ENCODE results near the gene ULK4.
A peak's percentile ranks its signal among the peaks of the same experiment; 100 is the strongest.
"Not testable (repeated sequence)": the region's sequence is repeated elsewhere in the genome, so short reads cannot be mapped to it uniquely, and the experiment has no call there.

Gene ULK4

DNA sequence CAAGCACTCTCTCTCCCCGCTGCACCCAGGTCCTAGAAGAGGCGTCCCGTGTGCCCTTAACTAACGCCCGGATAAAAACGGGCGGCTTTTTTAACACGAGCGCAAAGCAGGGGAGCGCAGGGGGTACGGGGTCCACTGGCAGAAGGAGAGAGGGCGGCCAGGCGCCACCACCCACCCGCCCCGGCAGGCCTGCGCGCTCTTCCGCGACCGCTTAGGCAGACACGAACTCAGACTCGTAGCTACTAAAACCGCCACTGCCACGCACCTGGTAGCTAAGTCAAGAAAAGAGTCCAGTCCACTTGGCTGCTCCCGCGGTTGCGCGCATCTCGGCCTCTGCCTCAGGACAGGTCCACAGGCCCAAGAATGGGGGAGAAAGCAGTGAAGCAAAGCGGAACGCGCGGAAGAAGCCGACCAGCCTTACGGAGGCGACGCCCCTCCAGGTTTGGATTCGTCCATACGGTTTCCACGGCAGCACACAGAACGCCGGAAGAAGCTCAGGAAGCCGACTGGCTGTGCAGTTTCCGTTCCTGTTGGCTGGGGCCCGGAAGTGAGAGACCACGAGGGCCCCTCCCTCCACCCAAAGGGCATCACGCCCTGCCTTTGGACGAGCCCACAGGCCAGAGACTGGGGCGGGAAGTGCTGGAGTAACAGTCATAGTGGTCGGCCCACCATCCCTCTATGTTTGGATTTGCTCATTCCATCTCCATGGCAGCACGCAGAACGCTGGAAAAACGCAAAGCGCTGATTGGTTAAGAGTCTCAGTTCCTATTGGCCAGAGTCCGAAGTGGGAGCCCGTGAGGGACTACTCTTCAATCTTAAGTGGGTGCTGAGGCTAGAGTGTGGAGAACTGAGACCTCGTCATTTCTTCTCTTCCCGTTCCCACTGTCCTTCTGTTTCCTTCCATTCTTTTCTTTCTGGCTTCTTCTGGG lies at the start of gene ULK4:
Gene ULK4 (minus strand): TSS at position 353 of the 929 bp plus-strand sequence. CDS start 7,344 bp downstream, outside the sequence.
- DNase-seq: peak; percentile 93 to 98

DNA sequence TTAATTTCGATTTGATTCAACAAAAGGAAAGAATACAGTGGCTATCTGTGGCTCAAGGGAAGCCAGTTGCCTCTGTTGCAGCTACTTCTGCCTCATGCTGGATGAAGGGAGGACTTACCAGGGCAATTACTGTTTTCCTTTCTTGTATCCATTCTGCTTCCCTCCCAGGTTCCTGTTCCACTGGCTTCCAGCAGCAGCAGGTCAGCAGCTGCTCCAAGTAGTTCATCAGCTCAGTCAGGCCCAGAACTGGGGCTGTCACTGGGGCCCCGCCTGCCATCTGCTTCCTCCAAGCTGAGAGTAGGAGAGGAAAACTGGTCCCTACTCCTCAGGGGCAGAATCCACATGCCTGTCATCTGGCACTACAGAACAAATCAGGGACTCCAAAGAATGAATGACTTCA lies 48.6 kb upstream of the ULK4 start:
- no peak for DNase-seq

DNA sequence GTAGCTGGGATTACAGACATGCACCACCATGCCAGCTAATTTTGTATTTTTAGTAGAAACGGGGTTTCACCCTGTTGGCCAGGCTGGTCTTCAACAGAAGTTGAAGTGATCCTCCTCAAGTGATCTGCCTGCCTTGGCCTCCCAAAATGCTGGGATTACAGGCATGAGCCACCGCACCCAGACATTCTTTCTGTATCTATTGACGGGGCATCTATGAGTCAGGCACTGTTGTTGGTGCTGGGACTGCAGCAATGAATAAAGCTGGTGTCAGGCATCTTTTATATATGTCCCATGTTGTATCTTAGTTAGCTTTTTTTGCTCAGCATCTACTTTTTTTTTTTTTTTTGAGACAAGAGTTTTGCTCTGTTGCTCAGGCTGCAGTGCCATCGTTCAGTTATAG lies 47.6 kb upstream of the ULK4 start:
- DNase-seq: no peak

DNA sequence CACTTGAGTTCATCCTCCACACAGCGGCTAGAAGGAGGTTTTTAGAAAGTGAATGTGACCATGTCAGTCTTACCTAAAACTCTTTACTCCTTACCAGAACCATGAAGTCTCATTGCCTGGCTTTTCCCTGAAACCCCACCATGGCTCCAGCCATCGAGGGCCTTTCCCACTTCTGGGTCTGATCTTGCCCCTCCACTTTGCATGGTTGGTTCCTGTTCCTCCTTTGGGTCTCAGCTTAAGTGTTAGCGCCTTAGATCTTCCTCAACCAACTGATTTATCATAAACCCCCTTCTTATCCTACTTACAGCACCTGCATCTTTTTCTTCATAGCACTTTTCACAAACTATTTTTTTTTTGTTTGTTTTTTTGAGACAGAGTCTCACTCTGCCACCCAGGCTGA lies 45.9 kb upstream of the ULK4 start:
- DNase-seq: no peak

DNA sequence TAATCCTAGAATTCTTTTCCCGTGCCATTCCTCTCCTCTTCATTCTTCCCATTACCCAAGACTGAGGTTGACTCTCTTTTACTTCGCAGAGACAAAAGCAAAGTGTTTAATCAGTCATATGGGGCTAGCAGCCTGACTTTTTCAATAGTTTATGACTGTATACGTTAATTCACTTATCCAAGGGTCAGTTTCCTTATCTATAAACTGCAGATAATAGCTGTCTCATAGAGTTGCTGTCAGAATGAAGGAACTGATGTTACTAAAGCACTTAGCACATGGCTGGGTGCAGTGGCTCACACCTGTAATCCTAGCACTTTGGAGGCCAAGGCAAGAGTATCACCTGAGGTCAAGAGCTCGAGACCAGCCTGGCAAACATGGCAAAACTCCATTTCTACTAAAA lies 43.5 kb upstream of the ULK4 start:
- DNase-seq: no peak

DNA sequence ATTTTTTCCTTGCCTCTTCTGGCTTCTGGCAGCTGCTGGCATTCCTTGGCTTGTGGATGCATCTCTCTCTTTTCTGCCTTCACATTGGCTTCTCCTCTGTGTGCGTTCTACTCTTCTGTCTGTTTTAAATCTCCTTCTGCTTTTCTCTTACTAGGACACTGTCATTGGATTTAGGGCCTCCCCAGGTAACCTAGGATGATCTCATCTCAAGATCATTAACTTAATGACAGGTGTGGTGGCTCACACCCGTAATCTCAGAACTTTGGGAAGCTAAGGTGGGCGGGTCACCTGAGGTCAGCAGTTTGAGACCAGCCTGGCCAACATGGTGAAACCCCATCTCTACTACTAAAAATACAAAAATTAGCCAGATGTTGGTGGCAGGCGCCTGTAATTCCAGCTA lies 40.9 kb upstream of the ULK4 start:
- no peak for DNase-seq

DNA sequence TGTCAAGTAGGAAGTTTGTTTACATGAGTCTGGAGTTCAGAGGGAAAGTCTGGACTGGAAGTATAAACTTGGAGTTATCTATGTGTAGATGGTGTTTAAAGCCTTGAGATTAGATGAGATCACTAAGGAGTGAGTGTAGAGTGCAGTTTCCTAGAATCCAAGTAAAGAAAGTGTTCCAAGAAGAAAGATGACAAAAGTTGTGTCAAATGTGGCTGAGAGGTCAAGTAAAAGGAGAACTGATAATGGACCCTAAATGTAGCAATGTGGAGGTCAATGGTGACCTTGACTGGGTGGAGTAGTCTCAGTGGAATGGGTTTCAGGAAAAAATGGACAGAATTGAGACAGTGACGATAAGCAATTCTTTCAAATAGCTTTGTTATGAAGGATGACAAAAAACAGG lies 39.9 kb upstream of the ULK4 start:
- no peak for DNase-seq

DNA sequence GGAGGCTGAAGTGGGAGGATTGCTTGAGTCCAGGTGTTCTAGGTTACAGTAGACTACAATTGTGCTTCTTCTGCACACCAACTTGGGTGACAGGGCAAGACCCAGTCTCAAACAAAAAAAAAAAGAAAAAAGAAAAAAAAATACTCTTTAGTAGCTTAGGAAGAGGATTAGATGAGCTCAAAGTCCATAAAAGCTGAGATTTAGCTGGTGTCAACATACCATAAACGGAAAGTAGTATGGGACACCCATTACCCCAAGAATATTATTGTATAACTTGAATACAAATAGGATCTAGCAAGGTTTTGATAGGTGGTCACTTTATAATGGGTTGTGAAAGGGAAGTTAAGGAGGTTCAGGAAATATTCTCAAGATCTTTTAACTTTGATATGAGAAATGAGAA lies 38.0 kb upstream of the ULK4 start:
- DNase-seq: no peak

DNA sequence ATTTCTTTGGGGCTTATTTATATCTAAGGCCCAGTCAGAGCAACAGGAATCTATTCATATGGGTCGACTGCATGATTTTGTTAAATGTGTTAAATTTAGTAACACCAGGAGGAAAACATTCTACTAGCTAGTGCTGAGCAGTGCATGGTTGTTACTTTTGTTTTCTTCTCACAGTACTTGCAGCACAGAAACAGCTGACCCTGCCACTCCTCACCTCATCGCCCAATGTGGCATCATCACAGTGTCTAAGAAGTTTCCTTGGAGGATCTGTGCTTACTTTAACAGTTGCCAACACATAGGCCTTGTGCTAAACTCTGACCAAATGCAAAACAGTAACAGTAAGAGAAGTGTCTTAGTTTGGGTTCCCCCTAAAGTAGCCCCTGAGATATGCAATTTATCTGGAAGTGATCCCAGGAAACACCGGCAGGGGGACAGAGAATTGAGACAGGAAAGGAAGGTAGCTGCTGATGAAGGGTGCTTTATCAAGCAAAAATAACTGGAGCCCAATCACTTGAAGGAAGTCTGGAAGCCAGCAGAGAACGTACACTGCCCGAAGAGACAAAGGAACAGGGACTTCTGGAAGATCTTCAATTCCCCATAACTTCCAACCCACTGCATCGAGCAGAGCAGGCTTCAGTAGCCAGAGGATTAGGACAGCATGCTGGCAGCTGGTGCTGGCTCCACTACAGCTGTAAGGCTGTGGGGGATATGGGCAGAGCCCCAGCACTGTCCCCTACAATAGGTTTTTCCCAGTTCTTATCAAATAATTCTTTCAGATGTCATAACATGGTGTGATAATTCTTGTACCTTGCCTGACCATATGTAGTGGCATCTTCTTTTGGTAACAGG lies 36.0 kb upstream of the ULK4 start:
- DNase-seq: no peak

DNA sequence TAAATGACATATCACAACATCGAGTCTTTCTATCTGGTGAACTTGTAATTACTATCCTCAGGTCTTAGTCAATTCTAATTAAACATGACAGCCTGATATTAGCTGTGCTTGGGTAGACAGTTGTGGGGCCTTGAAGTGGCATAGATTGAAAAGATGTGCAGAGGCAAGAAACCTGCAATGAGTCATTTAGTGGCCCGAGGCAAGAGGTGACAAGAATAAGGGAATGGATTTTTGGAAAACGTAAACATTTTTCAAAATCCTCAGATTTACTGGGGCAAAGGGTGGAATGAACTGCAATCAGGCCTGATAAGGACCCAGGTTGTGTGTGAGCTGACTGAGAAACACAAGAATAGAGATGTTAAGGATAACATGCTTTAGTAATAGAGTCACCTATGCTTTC lies 29.5 kb upstream of the ULK4 start:
- DNase-seq: no peak

DNA sequence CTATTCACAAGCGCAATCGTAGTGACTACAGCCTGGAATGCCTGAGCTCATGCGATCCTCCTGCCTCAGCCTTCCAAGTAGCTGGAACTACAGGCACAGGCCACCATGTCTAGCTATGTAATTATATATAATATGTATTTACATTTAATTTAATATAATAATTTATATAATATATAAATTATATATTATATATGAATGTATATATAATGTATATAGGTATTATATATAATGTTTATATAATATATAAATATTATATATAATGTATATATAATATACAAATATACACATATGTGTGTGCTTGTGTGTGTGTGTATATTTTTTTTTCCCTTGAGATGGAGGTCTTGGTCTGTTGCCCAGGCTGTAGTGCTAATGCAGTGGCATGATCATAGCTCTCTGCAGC lies 27.6 kb upstream of the ULK4 start:
- no peak for DNase-seq

DNA sequence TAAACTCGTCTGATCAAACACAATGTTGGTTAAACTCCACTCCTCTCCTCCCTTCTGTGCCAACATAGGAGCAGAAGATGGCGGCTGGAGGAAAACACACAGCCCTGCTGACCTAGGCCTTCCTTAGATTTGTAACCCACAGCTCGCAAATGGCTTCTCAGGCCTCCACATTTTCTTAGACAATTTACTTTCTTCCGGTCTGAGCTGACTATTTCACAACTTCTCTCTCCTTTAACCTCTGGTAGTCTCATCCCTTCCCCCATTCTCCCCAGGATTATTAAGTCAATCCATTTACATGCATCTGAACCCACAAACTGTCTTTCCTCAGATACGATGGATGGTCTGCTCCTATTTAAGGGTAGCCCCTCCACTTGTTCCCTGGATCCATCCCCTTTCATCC lies 25.7 kb upstream of the ULK4 start:
- DNase-seq: no peak

DNA sequence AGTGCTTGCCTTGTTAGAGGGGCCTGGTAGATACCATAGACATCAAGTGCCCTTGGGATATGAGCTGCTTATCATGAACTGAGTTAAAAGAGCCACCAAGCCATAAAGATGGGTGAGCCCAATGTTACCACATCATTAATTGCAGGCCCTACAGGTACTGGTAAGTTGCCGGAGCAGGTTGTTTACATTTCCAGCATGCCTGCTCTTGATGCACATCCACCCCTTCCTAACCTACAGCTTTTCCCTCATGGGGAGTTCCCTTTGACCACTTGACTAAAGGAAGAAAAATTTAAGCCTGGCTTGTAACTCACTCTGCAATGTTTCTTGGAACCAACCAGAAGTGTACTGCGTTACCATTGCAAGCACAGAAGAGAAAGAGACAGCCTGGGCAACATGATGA lies 24.7 kb upstream of the ULK4 start:
- DNase-seq: no peak

DNA sequence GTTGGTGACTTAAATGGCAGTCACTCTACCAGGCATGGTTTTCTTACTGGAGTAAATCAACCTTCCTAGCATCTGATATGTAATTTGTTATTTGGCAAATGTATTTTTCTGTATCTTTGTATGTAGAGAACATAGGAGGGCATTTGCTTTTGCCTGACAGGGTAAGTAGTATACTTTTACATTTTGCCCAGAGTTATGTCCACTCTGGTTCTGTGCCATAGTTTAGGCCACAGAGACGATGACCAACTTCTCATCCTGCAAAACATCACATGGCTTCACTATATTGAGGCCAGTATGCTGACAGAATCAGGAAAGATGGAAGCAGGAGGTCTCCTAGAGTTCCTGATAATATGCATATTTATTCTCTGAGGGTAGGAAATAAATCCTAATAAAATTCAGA lies 23.1 kb upstream of the ULK4 start:
- no peak for DNase-seq

DNA sequence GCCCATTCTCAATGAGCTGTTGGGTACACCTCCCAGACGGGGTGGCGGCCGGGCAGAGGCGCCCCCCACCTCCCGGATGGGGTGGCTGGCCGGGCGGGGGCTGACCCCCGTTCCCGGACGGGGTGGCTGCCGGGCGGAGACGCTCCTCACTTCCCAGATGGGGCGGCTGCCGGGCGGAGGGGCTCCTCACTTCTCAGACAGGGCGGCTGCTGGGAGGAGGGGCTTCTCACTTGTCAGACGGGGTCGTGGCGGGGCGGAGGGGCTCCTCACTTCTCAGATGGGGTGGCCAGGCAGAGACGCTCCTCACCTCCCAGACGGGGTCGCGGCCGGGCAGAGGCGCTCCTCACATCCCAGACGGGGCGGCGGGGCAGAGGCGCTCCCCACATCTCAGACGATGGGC lies 21.2 kb upstream of the ULK4 start:
- DNase-seq: not testable (repeated sequence)

DNA sequence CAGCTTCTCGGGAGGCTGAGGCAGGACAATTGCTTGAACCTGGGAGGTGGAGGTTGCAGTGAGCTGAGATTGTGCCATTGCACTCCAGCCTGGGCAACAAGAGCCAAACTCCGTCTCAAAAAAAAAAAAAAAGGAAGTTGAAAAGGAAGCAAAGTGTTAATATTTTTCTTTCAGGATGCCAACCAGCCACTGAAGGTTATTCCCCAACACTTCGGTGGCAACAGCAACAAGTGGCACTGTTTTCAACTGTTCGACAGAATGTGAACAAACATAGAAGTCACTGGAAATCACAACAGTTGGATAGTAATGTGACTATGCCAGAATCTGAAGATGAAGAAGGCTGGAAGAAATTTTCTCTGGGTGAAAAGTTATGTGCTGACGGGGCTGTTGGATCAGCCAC lies 15.5 kb upstream of the ULK4 start:
- DNase-seq: not testable (repeated sequence)

DNA sequence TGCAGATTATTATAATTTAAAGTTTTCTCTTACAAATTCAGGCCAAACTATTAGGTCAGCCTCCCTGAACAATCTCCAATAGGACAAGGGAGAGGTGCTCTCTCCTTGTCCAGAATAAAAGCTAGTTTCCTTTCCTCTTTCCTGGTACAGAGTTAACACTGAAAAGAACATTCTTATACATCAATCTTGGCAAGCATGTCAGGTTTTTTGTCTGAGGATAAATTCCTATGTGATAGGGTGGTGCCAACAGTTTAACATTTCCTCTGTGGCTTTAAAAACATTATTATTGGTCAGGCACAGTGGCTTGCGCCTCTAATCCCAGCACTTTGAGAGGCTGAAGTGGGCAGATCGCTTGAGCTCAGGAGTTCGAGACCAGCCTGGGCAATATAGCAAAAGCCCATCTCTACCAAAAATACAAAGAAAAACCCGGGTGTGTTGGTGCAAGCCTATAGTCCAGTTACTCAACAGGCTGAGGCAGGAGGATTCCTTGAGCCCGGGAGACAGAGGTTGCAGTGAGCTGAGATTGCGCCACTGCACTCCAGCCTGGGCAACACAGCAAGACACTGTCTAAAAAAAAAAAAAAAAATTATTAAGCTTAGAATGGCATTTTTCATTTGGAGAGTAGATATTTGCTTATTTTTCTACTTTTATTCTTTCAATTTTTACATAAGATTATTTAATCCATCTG lies 13.7 kb upstream of the ULK4 start:
- no peak for DNase-seq

DNA sequence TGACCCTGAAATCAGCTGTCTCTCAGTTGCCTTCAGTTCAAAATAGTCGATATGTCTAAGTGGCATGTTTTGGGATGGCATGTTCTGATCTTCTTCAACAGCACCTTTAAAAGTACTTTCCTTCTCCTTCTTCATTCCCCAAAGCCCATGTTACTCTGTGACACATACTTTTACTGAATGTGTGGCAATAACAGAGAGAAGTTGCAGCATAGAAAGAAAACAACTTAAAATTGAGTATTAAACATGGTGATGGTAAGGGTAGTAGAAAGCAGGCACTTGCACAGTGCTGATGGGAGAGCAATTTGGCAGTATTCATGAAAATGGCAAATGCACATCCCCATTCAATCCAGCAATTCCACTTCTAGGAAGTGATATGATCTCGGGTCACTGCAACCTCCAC lies 12.3 kb upstream of the ULK4 start:
- no peak for DNase-seq

DNA sequence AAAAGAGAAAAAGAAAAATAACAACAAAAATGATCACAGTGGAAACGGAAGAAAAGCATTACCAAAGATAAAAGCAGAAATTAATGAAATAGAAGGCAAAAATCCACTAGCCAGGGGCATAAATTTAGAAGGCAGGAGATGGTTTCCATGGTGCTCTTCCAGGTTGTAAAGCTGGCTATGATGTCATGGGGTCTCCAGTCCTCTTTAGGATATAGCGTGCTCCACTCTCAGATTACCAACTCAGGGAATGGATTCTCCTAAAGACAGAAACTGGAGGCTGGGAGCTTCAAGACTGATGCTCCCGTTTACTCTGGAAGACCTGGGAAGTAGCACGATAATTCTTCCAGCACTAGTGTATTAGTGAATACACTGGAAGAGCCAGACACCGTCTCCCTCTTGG lies 10.9 kb upstream of the ULK4 start:
- no peak for DNase-seq

DNA sequence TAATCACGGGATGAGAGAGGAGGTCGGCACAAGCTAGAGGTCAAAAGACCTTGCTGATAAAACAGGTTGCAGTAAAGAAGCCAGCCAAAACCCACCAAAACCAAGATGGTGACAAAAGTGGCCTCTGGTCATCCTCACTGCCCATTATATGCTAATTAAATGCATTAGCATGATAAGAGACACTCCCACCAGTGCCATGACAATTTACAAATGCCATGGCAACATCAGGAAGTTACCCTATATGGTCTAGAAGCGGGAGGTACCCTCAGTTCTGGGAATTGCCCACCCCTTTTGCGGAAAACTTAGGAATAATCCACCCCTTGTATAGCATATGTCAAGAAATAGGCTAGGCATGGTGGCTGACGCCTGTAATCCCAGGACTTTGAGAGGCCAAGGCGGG lies 4.3 kb upstream of the ULK4 start:
- no peak for DNase-seq

DNA sequence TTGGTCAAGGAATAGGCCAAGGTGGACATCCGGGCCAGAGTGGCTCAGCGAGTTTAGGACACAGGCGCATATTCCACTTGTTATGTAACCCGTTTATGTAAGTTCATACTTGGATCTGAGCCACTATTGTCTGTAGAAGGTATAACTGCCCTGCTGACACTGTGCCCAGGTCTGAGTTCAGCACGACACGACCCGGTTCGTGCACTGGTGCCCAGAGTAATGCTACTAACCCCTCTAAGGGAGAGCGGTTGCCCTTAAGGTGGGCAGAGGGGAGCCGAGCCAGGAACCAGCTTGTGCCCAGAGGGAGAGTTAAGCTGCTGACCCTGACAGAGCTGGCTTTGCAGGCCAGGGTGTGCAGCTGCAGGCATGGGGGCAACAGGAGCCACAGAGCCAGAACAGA lies 1.9 kb upstream of the ULK4 start:
- no peak for DNase-seq

DNA sequence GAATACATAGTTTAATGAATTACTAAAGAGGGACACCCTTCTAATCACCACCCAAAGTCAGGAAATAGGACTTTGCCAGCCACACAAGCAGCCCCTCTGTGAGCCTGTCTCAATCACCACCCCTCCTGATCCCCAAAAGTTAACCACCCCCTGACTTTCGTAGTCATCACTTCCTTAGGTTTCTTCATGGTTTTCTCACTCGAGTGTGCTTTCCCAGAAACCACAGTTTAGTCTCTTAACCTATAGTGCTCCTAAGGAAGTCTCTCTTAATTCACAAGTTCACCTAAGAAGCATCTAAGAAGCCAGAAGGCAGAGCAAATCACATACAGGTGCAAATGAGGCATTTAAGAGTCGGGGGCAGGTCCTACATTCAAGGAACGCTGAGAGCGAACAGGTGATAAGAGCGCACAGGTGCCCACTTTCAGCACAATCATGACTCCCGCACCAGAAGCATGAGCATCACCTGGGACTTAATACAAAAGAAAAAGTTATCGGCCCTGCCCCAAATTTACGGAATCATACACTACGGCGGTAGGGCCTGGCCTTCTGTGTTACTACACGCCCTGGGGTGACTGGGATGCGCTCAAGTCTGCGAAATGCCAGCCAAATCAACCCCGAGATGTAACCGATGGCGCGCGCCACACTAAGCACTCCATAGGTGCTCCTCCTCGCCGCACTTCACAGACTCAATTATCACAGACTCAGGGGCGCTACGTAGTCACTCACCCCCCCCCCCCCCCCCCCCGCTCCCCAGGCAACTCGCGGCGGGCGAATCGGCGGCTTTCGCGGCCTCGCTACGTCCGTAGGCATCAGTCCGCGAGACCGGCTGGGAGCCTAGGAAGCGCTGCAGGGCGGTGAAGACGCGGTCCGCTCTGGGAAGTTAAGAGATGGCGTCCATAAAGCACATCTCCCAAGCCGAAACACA lies 815 bp downstream of the ULK4 start:
- DNase-seq: peak in 1 of 2 experiments; percentile 15

Measured in NCI-H1930 (cell line).